Epidermal melanocyte (primary cell): ENCODE data around the gene CHIC2.

Experiments used
- DNase-seq: peaks from one replicate; pipeline ENCODE4 v3.0.0; 2011; ENCODE audit warnings: low spot score; ENCODE audit not compliant: insufficient read length

Gene CHIC2

DNA sequence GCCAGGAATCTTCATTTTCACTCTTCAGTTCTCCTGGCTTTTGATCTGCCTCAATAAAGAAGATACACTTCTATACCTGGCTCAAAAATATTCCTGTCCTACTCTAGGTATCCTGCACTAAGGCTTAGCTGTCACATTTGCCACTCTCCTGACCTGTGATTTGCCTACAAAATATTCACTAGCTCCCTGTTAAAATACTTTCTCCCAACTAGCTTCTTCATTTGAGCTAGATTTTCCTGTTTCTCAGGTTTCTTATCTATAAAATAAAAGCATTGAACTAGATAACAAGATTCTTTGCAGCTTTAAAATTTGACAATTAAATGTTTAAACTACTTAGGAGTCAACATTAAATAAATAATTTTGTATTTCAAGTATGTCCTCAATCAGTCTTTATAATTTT, 53.2 kb downstream of the CHIC2 start:
- no peak for DNase-seq

DNA sequence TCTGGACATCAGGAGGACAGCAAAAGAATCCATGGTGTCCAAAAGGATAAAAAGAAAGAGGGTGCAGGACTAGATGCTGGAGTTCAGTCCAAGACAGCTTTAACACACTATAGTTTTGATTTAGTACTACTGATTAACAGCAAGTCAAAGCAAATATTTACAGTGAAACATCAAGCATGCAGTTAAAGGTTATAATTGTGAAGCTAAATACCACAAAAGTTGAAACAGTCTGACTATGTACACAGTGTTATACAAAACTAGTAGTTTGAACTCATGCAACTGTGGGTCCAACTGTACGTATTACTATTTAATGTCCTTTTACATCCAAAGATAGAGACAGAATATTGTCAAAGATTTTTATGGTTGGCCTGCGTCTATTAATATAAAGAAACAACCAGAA, 57.6 kb downstream of the CHIC2 start:
- DNase-seq: no peak

DNA sequence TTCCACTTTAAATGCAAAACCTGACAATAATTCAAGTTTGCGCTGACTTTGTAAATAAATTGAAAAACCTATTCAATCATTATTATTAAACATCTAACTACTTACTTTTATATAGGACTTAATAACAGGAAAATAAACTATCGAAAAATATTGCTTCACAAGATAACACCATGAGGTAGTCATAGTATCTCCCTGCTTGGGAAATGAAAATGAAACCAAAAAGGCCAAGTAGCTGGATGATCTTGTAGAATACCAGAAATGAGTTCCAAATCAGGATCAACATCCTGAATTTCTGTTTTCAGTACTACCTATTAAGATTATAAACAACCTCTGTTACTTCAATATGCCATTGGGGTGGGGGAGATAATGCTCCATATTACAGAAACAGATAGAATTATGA, 58.9 kb downstream of the CHIC2 start:
- no peak for DNase-seq

DNA sequence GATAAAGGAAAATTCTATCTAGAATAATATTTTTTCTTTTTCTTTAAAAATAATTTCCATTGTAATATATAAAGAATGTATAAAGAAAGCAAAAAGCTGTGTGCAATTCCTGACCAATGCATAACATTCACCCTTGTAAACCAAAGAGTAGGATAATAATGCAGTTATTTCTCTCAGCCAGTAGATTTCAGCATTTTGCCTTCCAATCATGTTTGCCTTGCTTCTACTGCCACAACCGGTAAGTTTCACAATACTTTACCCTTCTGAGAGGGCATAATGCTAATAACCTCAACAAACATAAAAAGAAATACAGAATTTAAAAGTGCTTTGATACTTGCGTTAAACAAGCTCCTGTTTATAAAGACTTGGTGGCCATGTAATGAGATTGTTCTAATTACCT, 59.9 kb downstream of the CHIC2 start:
- DNase-seq: no peak

DNA sequence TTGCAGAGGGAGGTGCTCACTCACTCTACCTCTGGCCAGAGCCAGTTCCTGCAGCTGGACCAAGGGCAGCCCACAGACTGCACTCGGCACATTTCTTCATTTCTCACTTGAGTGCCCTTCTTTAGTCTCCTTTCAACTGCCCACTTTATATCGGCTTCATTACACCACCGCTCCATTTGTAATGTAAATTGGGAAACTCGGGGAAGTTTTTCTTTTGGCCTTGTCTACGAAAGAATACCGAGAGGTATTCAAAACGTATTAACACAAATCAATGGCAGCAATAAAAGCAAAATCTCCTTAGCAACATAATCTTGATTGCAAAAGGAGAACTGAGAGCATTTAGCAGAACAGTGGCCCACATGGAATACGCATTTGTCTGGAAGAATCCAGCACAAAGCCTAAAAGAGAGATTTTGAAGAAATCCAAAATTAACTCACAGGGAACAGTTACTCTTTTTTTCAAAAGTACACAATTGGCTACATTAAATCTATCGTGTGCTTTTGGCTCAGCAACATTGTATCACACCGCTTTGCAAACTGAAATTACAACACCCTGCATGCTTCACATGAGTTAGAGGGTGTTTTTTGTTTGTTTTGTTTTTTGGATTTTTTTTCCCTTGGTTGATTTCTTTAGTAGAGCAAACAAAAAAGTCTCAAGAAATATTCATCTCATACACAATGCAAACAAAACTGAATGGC, 62.6 kb downstream of the CHIC2 start:
- DNase-seq: no peak

DNA sequence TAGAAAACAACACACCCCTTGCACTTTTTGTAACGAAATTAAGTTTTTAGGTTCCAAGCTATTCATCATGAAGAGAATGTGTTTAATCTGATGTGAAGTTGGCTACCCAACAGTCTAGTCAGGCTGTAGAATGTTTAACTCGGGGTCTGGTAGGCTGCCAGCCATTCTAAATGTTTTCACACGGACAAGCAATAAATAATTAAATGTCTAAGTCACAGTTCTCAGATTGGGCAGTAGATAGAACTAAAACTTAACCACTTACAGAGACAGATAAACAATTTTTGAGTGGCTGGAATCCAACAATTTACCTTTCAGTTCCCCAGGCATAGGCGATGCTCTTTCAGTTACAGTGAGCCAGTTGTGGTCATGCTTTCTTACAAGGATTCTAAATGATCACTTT, 66.5 kb downstream of the CHIC2 start:
- DNase-seq: no peak

DNA sequence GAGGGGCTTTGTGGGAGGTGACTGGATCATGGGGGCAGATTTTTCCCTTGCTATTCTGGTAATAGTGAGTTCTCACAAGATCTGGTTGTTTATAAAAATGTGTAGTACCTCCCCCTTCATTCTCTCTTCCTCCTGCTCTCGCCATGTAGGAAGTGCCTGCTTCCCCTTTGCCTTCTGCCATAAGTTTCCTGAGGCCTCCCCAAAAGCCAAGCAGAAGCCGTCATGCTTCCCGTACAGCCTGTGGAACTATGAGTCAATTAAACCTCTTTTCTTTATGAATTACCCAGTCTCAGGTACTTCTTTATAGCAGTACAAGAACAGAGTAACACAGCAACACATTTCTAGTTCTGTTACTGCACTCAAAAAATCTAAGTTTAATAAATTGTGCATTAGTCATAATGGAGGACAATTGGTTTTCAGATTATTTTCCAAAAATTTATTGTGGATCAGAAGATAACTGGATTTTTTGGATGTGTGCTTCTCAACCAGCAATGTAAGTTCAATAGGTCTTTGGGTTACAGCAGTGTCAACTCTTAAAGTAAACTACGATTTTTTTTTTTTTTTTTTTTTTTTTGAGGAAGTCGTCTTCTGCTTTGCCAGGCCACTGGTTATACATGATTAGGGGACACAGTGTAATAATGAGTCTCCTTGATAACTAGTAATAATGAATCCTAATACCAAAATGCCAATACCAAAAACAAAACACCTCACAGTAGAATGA, 69.9 kb downstream of the CHIC2 start:
- no peak for DNase-seq

DNA sequence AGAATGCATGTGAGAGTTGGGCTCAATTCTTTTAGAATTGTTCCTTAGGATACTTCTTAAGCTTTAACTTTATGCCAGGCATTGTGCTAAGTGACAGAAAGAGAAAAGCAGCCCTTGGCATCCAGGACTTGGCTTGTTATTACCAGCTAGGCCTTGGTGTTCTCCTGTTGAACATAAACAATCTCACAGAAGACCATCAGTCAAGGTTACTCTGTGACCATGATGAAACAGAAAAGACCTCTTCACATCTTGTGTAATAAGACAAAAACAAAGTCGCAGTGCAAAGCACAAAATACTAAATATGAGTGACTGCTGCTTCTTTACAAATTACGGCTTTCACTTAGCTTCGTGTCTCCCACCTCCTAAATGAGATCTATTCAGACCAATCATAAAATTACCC, 71.6 kb downstream of the CHIC2 start:
- no peak for DNase-seq

DNA sequence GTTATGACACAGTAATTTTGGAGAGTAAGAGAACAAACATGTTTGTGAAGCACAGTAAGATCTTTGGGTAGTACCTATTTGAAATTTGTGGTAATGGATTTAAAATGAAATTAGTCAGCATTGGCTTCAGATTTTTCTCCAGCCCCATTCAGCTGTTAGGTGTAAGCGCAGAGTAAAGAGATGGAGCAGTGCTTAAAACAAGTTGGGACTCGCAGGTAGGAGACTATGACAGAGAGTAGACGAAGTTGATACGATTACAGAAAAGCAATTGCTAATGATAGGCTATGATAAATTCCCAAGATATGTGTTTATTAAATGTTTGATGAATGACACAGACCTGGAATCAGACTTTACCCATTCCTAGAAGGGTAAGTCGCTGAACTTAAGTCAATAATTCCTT, 72.6 kb downstream of the CHIC2 start:
- DNase-seq: no peak

DNA sequence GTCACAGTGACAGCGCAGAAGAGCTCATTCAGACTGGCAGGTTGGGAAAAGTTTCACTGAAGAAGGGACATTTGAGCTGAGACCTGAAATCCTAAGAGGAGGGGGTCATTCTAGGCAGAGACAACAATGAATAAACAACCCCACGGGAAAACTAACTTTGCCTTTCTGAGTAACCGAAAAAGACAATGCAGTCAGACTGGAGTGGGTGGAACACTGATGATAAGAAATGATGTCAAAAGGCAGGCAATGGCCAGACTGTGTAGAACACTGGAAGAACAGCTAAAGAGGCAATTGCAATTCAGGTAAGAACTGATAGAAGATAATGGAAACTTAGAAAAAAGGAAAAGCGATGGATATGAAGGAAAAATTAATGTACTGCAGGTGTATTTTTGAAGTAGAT, 73.8 kb downstream of the CHIC2 start:
- no peak for DNase-seq

DNA sequence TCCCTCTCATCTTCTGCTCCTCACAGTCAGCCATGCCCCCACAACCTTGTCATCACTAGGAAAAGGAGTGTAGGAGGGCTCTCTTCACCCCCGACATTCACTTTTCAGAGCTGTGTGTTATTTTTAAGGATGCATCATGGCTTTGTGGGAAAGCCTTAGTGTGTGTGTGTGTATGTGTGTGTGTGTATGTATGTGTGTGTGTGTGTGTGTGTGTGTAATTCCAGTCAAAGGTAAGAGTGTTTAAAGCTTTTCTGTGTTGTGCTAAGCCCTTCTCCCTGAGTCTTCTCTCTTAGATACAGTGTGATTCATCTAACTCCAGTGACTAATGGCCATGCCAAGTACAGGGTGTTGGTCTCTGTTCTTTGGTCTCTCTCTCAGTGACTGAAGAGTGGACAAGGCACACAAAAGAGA, 76.6 kb downstream of the CHIC2 start:
- no peak for DNase-seq

DNA sequence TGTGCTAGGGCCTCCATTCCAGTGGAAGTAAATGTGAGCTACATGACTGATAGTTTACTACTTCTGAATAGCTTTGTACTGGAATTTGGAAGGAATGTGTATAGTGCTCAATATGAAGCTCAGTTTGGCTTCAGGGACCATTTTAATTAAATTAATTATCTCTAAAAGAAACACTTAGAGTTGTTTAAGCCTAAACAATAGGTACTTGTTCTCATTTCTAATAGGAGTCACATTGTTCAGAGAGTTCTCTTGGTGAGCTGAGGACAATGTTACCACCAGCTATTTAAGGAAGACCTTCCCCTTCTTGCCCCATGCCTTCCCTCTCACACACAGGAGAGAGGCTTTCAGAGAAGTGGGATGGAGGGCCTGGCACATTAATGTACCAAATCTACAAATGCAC, 78.3 kb downstream of the CHIC2 start:
- DNase-seq: no peak

DNA sequence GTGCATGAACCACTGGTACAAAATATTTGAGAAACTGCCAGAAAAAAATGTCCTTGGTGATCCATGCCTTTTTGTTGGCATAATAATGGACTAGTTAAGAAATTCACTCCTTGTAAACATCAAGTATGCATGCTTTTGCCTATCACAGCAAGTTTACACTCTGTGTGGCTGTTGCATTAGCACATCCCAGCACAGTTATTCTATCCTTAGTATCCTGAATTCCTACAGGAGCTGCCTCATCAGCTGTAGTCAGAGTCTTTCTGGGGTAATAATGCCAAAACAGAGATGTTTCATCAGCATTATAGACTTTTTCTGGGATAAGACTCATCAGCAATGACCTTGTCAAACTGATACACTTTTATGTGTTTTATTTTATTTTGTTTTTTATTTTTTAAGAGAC, 82.8 kb downstream of the CHIC2 start:
- DNase-seq: no peak

DNA sequence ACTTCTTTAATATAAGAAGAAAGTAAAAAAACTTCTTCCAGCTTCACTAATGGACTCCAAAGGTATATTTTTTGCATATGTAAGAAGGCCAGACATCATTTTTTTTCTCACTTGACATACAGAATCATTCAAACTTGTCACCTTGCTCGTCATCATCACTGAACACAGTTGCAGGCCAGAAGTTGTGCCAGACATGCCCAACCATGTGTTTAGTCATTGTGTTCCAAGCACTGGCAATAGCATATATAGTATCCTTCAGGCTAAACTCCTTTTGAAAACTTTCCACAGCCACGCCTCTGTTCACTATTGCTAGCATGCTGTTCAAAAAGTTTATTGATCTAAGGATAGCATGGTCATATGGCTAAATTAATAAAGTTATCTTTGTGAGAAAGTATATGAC, 83.3 kb downstream of the CHIC2 start:
- DNase-seq: no peak

DNA sequence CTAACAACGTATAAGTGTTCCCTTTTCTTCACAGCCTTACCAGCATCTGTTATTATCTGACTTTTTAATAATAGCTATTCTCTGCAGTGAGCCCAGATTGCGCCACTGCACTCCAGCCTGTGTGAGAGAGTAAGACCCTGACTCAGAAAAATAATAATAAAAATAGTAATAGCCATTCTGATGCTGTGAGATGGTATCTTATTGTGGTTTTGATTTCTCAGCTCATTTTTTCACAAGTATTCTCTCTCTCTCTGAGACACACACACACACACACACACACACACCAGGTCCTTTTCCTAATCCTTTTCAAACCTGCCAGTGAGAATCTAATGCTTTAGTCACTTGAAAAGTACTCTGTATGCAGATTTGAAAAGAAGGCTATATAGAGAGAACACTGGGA, 89.8 kb downstream of the CHIC2 start:
- no peak for DNase-seq

DNA sequence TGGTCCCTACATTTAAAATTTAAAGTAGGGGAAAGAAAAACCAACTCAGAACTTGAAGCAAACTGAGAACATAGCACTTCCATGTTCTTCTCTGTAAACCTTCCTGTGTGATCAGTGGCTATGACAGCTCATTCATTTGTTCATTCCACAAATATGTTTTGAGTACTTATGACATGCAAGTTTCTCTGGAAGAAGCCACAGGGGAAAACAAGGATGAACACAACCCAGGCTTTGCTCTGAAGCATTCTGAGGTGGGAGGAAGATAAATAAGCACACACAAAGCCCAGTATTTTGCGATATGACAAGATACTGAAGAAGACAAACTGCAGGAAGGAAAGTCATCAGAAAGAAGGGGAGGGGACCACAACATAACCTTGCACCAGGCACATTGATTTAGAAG, 96.4 kb downstream of the CHIC2 start:
- DNase-seq: no peak

DNA sequence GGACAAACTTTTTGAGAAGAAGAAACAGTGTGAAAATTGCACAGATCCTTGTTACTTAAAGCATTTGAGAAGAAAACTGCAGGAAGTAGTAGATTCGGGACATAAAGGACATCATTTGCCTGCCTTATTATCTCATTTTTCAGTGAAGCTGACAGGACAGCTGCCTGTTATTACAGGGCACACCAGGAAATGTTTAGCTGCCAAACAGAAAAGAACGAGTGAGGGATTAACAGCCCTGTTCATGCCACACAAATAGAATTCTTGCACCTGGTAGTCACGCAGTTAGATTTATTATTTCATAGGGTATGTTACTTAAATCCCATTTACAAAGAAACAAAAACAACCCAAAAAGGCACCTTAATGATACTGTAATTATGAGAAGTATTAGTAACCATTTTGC, 100.6 kb downstream of the CHIC2 start:
- no peak for DNase-seq

DNA sequence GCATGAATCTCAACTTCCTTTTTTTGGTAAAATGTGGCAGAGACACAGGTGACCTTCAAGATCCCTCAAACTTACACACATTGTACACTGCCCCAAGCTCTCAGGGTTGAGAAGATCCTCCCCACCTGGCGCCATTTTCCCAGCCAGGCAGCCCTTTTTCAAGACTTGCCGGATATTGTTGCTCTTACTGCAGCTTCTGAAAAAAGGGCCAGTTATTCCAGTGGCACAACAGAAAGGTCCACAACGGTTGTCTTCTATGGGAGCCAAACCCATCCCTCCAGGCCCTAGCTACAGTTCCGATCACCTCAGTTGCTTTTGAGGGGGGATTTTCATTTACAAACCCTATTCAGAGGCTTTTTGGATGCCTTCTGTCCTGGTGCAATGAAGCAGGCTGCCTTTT, 101.1 kb downstream of the CHIC2 start:
- DNase-seq: no peak

DNA sequence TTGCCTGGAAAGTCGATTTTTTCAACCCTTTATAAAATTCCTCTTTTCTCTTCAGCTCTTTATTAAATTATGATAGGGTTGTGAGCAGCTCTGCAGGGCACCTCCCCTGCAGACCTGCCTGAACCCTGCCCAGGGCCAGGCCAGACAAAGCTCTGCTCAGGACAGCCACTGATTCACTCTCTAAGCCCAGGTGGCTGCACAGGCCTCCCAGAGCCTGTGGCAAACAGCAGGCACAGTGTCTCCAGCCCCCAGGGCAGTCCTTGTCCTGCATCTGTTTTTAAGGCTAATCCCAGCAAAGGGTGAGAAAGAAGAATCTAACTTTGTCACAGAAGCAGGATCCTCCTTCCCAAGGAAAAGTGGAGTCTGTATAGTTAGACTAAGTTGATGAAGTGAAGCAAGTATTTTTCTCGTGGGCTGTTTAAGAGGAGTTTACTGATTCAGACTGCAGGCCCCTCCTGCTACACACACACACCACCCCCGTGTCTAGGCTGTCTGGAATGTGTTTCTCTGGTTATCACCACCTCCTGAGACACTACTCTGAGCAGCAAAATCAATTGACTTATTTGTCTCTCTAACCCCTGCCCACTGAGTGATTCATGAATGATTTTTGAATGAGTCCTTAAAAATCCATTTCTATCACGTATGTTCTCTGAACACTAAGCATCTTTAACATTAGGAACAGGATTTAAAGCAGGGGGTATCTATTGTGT, 101.7 kb downstream of the CHIC2 start:
- no peak for DNase-seq

DNA sequence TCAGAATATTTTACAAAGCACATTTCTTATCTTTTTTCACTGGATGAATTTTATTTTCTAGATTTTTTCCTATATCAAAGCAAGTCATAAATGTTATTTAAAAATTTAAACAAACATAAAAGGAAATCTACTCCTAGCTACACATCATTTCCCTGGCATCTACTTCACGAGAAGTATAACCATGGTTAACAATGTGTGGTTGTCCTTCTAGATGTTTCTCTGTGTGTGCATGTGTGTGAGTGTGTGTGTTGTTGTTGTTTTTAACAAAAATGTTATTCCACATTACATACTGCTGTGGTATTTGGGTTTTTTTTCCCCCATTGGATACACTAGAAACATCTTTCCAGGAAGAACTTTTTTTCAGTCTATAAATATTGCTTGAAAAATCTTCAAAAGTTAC, 103.1 kb downstream of the CHIC2 start:
- DNase-seq: no peak

DNA sequence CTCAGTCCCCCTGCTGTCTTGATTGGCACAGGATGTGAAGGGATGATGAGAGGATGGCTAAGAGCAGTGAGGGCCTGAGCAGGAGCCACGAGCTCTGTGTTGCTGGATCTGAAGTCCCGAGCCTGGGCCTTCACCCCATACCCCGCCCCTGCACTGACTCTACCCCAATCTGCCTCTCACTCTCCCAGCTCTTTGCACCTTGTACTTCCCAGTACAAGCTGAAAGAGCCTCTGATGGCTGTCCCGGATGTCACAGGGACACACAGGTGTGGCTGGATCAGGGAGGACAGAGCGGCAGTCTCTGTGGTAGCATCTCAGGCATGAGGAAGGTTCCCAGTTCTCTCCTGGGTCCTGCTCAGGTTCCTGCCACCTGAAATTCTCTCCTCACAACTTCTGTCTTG, 103.6 kb downstream of the CHIC2 start:
- DNase-seq: no peak
